Astrocyte (in vitro differentiated cells and primary cell): ENCODE results near the gene LRRC37B.
"Not testable (repeated sequence)": the region's sequence is repeated elsewhere in the genome, so short reads cannot be mapped to it uniquely, and the experiment has no call there.

Source experiments
- CTCF ChIP-seq: IDR thresholded peaks from 2 replicates; pipeline ENCODE4 v1.5.1; 2011; ENCODE audit warnings: low read depth, mild to moderate bottlenecking, inconsistent platforms, low read length, moderate library complexity; ENCODE audit not compliant: insufficient read depth
- EZH2 ChIP-seq: IDR thresholded peaks from 2 replicates; pipeline ENCODE4 v1.6.1; 2012; ENCODE audit warnings: mild to moderate bottlenecking, low read length, inconsistent platforms; ENCODE audit not compliant: insufficient read depth

- TF ChIP-seq CTCF, EZH2: not testable (repeated sequence)
Observed at GRCh38 chr17:32066123-32066680, 59.0 kb downstream of the LRRC37B start.
